Upper lobe of left lung (tissue), 6 donors: ENCODE data around the gene NCK2. TPM values are rescaled to one million over a fixed set of nuclear protein-coding genes. Genes with fewer than 3 reads are reported as not detected.
A peak's percentile ranks its signal among the peaks of the same experiment; 100 is the strongest.

Experiments
- ATAC-seq, 2 donors: fragments of 200-7000 bp; cut with Tn5 transposase; one replicate each; pipeline ENCODE4 v1.9.1; 2022; ENCODE audit warnings: mild to moderate bottlenecking in 2 of 2, moderate library complexity in 2 of 2; ENCODE audit not compliant: low FRiP score in 2 of 2
- DNase-seq, 2 donors: peaks; one replicate each; pipeline ENCODE4 v3.0.0-alpha.2; 2019 to 2020
- H3K27ac ChIP-seq, 4 donors: fragments of 200-600 bp; sonication (generic); one replicate each; pipeline ENCODE4 v1.5.1; 2016 to 2019
- H3K27me3 ChIP-seq, 4 donors: fragments of 200-600 bp; sonication (generic); one replicate each; pipeline ENCODE4 v1.5.1; 2017 to 2019
- H3K36me3 ChIP-seq, 4 donors: fragments of 200-600 bp; sonication (generic); one replicate each; pipeline ENCODE4 v1.5.1; 2016 to 2019
- H3K4me1 ChIP-seq, 4 donors: fragments of 200-600 bp; sonication (generic); one replicate each; pipeline ENCODE4 v1.5.1; 2018 to 2019
- H3K4me3 ChIP-seq, 4 donors: fragments of 200-600 bp; sonication (generic); one replicate each; pipeline ENCODE4 v1.5.1; 2017 to 2019; ENCODE audit warnings: mild to moderate bottlenecking in 2 of 4, moderate library complexity in 1 of 4
- H3K9me3 ChIP-seq, 4 donors: fragments of 200-600 bp; sonication (generic); one replicate each; pipeline ENCODE4 v1.5.1; 2018 to 2019
- CTCF ChIP-seq, 6 experiments: fragments of 450-650 bp in 4 of 6; fragments of 200-600 bp in 2 of 6; sonication (generic) in 2 of 6; IDR thresholded peaks; one replicate each; pipeline ENCODE4 v1.5.1; 2016 to 2019; ENCODE audit warnings: antibody characterized with exemption in 6 of 6
- EP300 ChIP-seq, 4 donors: sonication (generic); formaldehyde crosslinking; IDR thresholded peaks; one replicate each; pipeline ENCODE4 v1.5.1; 2017; ENCODE audit warnings: antibody characterized with exemption in 4 of 4, control low read depth in 2 of 4
- POLR2A ChIP-seq, 4 donors: fragments of 450-650 bp; IDR thresholded peaks; one replicate each; pipeline ENCODE4 v1.5.1; 2016 to 2017; ENCODE audit warnings: antibody characterized with exemption in 4 of 4, mild to moderate bottlenecking in 2 of 4
- POLR2AphosphoS5 ChIP-seq, 2 donors: sonication (generic); formaldehyde crosslinking; IDR thresholded peaks; one replicate each; pipeline ENCODE4 v1.5.1; 2017; ENCODE audit warnings: antibody characterized with exemption in 2 of 2
- WGBS, 2 donors: methylation state at CpG; one replicate each; pipeline ENCODE4 v1.1.5; 2017 to 2018; 5-methylcytosine and 5-hydroxymethylcytosine counted together
- total RNA-seq, 6 donors: library from RNA; depleted of rRNA in 4 of 6; stranded (reverse); fragments of >200 nt in 4 of 6; gene quantifications; one replicate each; pipeline versions ENCODE4 v1.1.0 to v1.2.1, GENCODE V29; 2016 to 2021
- donor health status: DM: no; HTN: no; CAD: no; lungs with moderate emphysema.
- donor health status: DM: no; HTN: yes; CAD: no; lungs with severe emphysema.

The NCK2 gene
- total RNA-seq, 6 donors from 2014 or later, result 29.3 to 48.6 (median 37.9) TPM

DNA sequence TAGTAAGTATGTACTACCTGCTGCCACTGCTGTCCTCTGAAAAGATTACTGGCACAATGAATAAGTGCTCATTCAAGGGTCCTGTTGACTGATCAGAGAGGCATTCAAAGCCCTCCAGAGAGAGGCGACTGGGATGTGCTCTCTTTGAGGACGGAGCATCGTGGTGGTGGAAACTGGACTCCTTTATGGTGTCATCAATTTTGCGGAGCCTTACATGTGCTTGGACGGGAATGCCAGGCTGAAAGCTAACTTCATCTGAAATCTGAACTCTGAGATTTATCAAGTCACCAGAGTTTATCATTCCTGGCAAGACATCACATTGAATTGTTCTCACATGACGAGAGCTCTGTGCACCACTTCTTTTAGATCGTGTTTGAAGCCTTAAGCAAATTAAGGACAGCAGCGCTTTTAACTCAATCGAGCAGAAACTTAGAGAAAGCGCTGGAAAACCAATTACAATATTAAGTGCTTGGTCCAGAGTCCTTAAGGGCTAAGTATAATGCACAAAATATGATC, 138.3 kb downstream of the NCK2 start:
- Histone ChIP-seq H3K27ac (no peak overlapping the region), H3K4me1 (peaks cover 15 to 26% (median 21%) of the 10 kb centered on the region in 4 donors), H3K36me3 (peaks cover 0 to 20% (median 12%) of the 10 kb centered on the region in 4 donors), H3K27me3 (no peaks in the 10 kb centered on the region), H3K9me3 (no peaks in the 10 kb centered on the region), H3K4me3 (no peak overlapping the region)
- ATAC-seq (no peak), DNase-seq (no peak)
- WGBS, 2 donors, result 88 to 95% methylated on average over 10 of the region's 10 CpGs
- no peak for TF ChIP-seq POLR2AphosphoS5 (IDR thresholded peaks at IDR 0.05)
- TF ChIP-seq POLR2A (IDR thresholded peaks at IDR 0.05), result no peak
- TF ChIP-seq EP300 (IDR thresholded peaks at IDR 0.05), result no peak
- no peak for TF ChIP-seq CTCF (IDR thresholded peaks at IDR 0.05)

DNA sequence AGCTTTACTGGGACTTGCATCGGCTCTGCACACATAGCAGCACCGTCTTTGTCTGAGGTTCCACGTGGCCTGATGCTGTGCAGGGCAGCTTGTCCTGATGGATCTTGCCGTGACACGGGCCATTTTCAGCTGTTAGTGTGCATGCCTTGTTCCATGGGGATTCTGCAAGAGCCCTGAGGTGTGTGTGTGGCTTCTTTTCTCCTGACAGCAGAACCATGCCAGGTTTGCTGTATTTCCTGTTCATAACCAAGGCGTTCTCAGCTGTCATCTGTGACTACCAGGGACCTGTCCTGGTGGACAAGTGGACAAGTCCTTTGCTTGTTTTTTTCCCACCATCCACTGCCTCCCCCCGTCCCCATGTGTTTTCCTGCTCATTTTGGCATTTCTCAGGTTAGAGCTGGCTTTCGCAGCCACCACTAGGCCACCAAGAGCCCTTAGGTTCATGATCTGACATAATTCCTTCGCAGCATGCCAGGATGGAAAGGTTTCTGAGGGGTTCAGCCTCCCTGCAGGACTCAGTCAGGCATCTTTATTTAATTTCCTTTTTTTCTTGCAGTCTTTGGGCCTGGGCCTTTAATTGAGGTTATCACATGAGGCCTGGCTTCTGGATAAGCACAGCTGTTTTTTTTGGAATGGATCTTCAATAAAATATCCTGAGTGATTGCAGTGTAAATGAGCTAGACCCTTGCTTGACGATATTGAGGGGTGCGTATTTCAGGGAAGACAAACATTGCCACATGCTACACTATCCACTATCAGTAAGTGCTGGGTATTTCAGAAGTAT, 139.4 kb downstream of the NCK2 start:
- TF ChIP-seq POLR2AphosphoS5 (IDR thresholded peaks at IDR 0.05), result no peak
- no peak for TF ChIP-seq CTCF (IDR thresholded peaks at IDR 0.05)
- TF ChIP-seq POLR2A (IDR thresholded peaks at IDR 0.05), result no peak
- no peak for TF ChIP-seq EP300 (IDR thresholded peaks at IDR 0.05)
- H3K4me3 ChIP-seq, result no peak overlapping the region
- H3K4me1 ChIP-seq, result peaks cover 15 to 26% (median 21%) of the 10 kb centered on the region in 4 donors
- 82 to 85% methylated on average over 11 of the region's 11 CpGs for WGBS, 2 donors
- ATAC-seq (no peak), DNase-seq (no peak)
- peaks cover 0 to 4% (median 0%) of the 10 kb centered on the region in 4 donors for H3K9me3 ChIP-seq
- H3K27ac ChIP-seq, result no peak overlapping the region
- no peaks in the 10 kb centered on the region for H3K27me3 ChIP-seq
- H3K36me3 ChIP-seq, result peaks cover 0 to 20% (median 12%) of the 10 kb centered on the region in 4 donors

DNA sequence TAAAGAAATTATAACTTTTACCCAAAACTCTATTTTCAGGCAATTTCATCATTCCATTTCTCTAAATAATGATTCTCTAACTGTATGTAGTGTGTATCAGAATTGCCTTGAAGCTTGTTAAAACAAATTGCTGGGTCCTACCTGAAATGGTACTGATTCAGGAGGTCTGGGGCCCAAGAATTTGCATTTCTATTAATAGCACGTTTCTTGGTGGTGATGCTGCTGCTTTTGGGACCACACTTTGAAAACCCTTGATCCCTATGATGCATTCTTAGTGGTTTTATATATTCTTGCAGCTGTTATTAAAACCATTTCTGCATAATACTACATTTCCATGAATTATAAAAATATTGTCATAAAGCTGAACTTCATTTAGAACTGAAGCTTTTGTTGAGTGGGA, 140.7 kb downstream of the NCK2 start:
- Histone ChIP-seq H3K27me3 (no peaks in the 10 kb centered on the region), H3K36me3 (peaks cover 0 to 20% (median 12%) of the 10 kb centered on the region in 4 donors), H3K27ac (no peak overlapping the region), H3K4me1 (peaks cover 15 to 26% (median 21%) of the 10 kb centered on the region in 4 donors), H3K9me3 (peaks cover 0 to 4% (median 0%) of the 10 kb centered on the region in 4 donors), H3K4me3 (no peak overlapping the region)
- WGBS, 2 donors, result 47 to 58% methylated on average over 1 of the region's 1 CpG
- DNase-seq (no peak), ATAC-seq (no peak)
- TF ChIP-seq CTCF (IDR thresholded peaks at IDR 0.05) (no peak), POLR2A (IDR thresholded peaks at IDR 0.05) (no peak), POLR2AphosphoS5 (IDR thresholded peaks at IDR 0.05) (no peak), EP300 (IDR thresholded peaks at IDR 0.05) (no peak)

- Histone ChIP-seq H3K4me3 (no peak overlapping the region), H3K27me3 (no peaks in the 10 kb centered on the region), H3K36me3 (peaks cover 0 to 19% (median 12%) of the 10 kb centered on the region in 4 donors), H3K4me1 (peaks cover 15 to 26% (median 21%) of the 10 kb centered on the region in 4 donors), H3K9me3 (peaks cover 0 to 4% (median 0%) of the 10 kb centered on the region in 4 donors), H3K27ac (no peak overlapping the region)
- TF ChIP-seq POLR2AphosphoS5 (IDR thresholded peaks at IDR 0.05), result no peak
- TF ChIP-seq POLR2A (IDR thresholded peaks at IDR 0.05), result no peak
- no peak for TF ChIP-seq EP300 (IDR thresholded peaks at IDR 0.05)
- TF ChIP-seq CTCF (IDR thresholded peaks at IDR 0.05), result no peak
- 61 to 71% methylated on average over 1 of the region's 1 CpG for WGBS, 2 donors
- ATAC-seq, result peak in 1 of 2 donors; percentile 29
- DNase-seq, result no peak
These were observed 141.3 kb downstream of the NCK2 start for GRCh38 chr2:105886029-105886454.
